Hematopoietic multipotent progenitor cell treated with erythropoietin and hydrocortisone succinate and interleukin-3 and kit ligand, for 4 days (in vitro differentiated cells): ENCODE measurements around the gene PGPEP1.
"Not testable (repeated sequence)": the region's sequence is repeated elsewhere in the genome, so short reads cannot be mapped to it uniquely, and the experiment has no call there.

ENCODE experiments used
- DNase-seq: peaks from one replicate; pipeline ENCODE4 v3.0.0-alpha.2; 2015

The PGPEP1 gene

GRCh38 chr19:18332917-18333530, 7.4 kb upstream of the PGPEP1 start:
- no peak for DNase-seq

DNA sequence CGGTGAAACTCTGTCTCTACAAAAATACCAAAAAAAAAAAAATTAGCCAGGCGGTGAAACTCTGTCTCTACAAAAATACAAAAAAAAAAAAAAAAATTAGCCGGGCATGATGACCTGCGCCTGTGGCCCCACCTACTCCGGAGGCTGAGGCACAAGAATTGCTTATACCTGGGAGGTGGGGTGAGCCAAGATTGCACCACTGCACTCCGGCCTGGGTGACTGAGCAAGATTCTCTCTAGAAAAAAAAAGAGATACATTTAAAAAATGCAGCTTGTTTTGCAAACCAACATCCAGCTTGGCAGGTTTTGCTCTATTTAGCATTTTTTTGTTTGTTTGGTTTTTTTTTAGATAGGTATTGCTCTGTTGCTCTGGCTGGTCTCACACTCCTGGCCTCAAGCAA, 6.7 kb upstream of the PGPEP1 start:
- no peak for DNase-seq

DNA sequence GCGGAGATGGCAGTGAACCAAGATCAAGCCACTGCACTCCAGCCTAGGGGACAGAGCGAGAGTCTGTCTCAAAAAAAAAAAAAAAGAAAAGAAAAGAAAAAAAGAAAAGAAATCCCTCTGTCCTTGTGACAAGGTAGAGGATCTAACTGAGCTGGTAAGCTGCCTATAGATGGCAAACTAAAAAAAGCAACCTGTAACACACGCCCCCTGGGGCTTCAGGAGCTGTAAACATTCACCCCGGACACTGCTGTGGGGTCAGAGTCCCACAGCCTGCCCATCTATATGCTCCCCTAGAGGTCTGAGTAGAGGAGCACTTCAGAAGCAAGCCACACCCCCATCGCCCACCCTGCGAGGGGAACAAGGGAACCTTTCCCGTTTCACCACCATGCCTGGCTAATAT, 4.3 kb upstream of the PGPEP1 start:
- DNase-seq, result no peak

DNA sequence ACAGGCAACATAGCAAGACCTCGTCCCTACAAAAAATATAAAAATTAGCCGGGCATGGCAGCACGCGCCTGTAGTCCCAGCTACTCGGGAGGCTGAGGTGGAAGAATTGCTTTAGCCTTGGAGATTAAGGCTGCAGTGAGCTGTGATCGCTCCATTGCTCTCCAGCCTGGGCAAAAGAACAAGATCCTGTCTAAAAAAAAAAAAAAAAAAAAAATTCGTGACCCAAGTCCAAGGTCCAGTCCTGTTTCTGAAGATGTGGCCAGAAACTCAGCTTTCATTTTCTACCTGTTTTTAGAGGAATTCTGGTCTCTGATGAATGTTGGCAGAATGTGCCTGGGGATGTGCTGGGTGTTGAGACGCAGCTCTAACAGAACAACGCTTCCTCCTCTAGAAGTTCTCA, 1.9 kb upstream of the PGPEP1 start:
- no peak for DNase-seq

DNA sequence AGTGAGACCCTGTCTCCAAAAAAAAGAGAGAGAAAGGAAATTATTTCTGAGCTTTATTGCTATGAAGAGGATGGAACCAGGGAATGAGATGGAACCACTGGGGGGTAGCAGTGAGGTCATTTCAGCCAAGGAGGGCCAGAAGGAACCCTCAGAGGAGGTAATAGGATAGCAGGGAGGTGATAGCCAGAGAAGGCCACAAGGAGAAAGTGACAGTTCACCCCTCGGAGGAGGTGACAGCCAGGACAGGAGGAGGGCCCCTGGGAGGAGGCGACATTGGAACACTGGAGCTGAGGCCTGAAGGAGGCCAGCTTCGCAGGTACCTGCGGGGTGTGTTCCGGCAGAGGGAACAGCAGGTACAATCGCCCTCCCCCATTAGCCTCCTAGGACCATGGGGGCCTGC, 675 bp upstream of the PGPEP1 start:
- DNase-seq, result peak; percentile 81

DNA sequence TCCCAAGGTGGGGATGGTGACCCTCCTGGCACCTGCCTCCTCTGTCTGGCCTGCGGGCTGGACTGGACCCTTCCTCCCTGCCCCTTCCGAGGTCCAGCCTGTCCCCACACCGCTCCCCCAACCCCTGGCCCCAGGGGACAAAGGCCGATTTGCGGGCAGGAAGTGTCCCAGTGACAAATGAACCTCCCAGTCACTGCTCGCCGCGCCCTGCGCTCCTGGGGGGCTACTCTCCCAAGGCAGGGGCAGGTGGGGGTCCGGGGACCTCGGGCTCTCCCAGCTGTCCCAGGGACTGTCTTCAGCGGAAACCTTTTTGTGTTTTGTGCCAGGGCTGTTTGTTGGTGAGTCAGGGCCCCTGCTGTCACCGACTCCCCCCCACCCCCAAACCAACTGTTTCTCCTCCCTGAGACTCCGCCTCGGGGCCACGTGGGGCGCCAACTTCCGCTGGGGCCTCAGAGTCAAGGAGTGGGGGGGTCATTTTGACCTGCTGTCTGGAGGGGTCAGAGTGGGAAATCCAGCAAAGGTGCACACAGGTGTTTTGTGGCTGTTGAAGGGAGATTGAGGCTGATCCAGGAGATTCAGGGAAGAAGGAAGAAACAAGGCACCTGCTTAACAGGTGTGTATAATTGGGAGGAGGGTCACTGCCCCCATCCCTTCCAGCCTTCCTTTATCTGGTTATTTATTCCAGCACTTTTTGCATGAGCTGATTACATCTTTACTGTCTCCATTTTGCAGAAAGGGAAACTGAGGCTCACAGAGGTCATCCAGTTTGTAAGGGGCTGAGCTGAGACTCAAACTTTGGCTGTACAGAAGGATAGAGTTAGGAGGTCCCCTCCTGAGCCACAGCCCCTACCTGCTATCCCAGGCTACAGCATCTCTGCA, 831 bp downstream of the PGPEP1 start:
- DNase-seq, result peak; percentile 92

DNA sequence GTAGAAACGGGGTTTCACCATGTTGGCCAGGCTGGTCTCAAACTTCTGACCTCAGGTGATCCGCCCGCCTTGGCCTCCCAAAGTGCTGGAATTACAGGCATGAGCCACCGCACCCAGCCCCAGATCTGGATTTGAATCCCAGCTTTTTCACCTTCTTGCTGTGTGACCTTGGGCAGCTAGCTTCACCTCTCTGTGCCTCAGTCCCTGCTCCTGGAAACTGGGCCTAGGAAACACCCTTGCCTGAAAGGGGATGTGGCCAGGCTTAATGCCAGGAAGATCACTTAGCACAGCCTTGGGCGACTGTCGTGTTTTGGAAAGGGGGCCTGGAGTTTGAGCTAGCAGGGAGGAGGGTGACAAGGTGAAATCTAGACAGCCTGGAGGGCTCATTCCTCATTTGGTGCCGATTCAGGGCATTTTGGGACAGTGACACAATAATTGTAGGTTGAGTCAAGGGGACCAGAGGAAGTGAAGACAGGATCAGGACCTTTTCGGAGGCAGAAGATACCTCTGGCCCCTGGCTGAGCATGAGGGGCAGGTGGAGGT, 1.8 kb downstream of the PGPEP1 start:
- DNase-seq, result no peak

GRCh38 chr19:18344582-18344950, 4.2 kb downstream of the PGPEP1 start:
- DNase-seq, result no peak

- no peak for DNase-seq
Observed at GRCh38 chr19:18345296-18345695, 4.9 kb downstream of the PGPEP1 start.

GRCh38 chr19:18346091-18346490, 5.7 kb downstream of the PGPEP1 start:
- no peak for DNase-seq

- DNase-seq, result no peak
Observed at GRCh38 chr19:18348171-18348570, 7.8 kb downstream of the PGPEP1 start.

GRCh38 chr19:18348818-18349339, 8.5 kb downstream of the PGPEP1 start:
- not testable (repeated sequence) for DNase-seq

GRCh38 chr19:18349524-18350128, 9.2 kb downstream of the PGPEP1 start:
- peak; percentile 81 for DNase-seq

DNA sequence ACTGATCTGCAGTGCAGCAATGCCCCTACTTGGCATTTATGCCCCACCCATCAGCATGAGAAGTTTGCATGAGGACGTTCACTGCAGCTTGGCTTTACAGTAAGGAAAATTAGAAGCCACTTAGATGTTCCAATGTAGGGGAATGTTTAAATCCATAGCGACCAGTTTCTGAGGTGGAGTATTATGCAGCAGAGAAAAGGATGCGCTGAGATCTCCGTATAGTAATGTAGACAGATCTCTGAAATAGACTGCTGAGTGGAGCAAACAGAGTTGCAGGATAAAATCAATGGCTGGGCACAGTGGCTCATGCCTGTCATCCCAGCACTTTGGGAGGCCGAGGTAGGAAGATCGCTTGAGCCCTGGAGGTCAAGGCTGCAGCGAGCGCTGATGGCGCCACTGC, 10.1 kb downstream of the PGPEP1 start:
- no peak for DNase-seq

DNA sequence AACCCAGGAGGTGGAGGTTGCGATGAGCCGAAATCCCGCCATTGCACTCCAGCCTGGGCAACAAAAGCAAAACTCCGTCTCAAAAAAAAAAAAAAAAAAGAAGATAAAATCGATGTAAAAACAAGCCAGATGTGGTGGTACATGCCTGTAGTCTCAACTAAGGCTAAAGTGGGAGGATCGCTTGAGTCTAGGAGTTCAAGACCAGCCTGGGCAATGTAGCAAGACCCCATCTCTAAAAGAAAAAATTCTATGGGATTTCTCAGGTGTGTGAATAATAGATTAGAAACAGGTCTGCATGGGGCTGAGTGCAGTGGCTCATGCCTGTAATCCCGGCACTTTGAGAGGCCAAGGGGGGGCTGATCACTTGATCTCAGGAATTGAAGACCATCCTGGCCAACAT, 11.1 kb downstream of the PGPEP1 start:
- no peak for DNase-seq

- no peak for DNase-seq
Observed at GRCh38 chr19:18353378-18354005, 13.1 kb downstream of the PGPEP1 start.

- DNase-seq, result not testable (repeated sequence)
Observed at GRCh38 chr19:18354743-18355142, 14.3 kb downstream of the PGPEP1 start.

DNA sequence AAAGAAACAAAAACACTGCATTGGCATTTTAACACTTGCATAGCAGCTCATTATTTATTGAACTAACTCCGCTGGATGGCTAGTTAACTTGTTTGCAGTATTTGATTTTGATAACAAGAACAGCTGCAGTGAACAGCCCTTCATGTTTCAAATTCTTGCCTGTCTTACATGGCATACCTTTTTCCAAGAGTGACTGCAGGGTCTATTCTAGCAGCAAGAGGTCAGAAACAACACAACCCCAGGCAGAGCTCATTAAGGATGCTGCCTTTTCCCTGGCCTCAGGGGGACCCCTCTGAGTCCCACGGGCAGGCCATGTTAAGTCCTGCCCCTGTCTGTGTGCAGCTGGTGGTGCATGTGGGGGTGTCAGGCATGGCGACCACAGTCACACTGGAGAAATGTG, 16.6 kb downstream of the PGPEP1 start:
- DNase-seq, result no peak

GRCh38 chr19:18361646-18362045, 21.2 kb downstream of the PGPEP1 start:
- no peak for DNase-seq

DNA sequence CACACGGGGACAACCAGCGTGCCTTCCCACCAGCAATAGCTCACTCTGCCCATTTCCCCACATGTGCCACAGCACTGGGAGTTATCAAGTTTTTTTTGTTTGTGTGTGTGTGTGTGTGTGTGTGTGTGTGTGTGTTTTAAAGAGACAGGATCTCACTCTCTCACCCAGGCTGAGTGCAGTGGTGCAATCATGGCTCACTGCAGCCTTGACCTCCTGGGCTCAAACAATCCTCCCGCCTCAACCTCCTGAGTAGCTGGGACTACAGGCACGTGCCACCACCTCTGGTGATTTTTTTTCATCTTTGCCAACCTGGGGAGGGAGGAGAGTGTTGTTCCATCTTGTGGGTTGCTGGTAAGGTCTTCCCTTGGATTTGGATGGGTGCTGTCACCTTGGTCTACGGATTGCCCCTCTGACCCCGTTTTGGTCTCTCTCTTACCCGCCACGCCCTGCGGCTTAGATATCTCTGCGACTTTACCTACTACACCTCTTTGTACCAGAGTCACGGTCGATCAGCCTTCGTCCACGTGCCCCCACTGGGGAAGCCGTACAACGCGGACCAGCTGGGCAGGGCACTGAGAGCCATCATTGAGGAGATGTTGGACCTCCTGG, 22.6 kb downstream of the PGPEP1 start:
- peak; percentile 41 for DNase-seq

DNA sequence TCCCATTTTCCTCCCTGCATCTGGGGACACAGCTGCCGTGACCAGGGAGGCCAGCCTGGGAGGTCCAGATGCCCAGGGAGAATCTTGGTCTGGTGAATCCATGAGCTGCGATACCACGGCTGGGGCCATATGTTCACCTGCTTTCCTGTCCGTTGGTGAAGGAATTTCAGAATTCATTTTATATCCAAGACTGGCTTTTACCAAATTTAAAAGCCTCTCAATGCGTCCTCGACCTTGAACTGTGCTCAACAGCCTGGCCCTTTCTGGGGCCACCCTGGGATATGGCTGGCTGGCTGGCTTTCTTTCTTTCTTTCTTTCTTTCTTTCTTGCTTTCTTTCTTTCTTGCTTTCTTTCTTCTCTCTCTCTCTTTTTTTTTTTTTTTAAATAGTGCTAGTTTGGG, 23.4 kb downstream of the PGPEP1 start:
- DNase-seq, result no peak

DNA sequence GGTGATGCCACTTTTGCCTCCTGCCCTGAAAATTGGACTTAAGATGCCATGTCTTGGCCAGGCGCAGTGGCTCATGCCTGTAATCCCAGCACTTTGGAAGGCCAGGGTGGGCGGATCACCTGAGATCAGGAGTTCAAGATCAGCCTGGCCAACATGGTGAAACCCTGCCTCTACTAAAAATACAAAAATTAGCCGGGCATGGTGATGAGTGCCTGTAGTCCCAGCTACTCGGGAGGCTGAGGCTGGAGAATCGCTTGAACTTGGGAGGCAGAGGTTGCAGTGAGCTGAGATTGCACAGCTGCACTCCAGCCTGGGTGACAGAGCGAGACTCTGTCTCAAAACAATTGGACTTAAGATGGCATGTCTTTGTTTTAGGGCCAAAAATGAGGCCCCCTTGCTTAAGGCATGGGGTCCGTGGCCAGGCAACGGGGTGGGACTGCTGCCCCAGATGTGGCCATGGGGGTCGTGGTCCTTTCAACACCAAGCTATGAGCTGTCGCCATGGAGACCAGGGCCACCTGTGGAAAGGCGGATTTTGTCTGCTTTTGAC, 24.0 kb downstream of the PGPEP1 start:
- not testable (repeated sequence) for DNase-seq
